H1 (cell line): ENCODE data around the gene TNNC1. TPM values are rescaled to one million over a fixed set of nuclear protein-coding genes. Genes with fewer than 3 reads are reported as not detected.

Experiments used
- CEBPB ChIP-seq: IDR thresholded peaks from 2 replicates; pipeline ENCODE4 v1.6.1; 2012; ENCODE audit warnings: low read depth, low read length
- PHF8 ChIP-seq: fragments of 200-600 bp; sonication (generic); conservative IDR thresholded peaks from 2 replicates; pipeline ENCODE4 v1.7.1; 2012; ENCODE audit warnings: low read depth, mild to moderate bottlenecking, inconsistent platforms, low read length, moderate library complexity
- RBBP5 ChIP-seq: IDR thresholded peaks from 2 replicates; pipeline ENCODE4 v1.7.1; 2012; ENCODE audit warnings: low read depth, mild to moderate bottlenecking, inconsistent platforms, low read length, moderate library complexity, borderline replicate concordance
- RNF2 ChIP-seq: fragments of 200-900, 300-1000 bp; sonication (generic); IDR thresholded peaks from 2 replicates; pipeline ENCODE4 v1.7.1; 2016; ENCODE audit warnings: borderline replicate concordance, low read depth, mild to moderate bottlenecking, antibody characterized with exemption, low read length; ENCODE audit not compliant: poor library complexity, severe bottlenecking; ENCODE audit errors: missing control alignments
- ZNF274 ChIP-seq: IDR thresholded peaks from 2 replicates; pipeline ENCODE4 v1.7.0; 2012; ENCODE audit warnings: low read length, borderline replicate concordance; ENCODE audit errors: extremely low read depth
- polyA plus RNA-seq, 7 experiments: library from polyadenylated mRNA; depleted of rRNA in 3 of 7; stranded (reverse) in 5 of 7; unstranded in 2 of 7; fragments of >200 nt in 5 of 7; fragments of 200-250 nt in 2 of 7; gene quantifications; 1 replicate in 5 of 7; 2 replicates in 1 of 7; 4 replicates in 1 of 7; pipeline versions ENCODE4 v1.2.1 to v1.2.3, GENCODE V29; 2011 to 2013; ENCODE audit warnings: missing spikeins in 2 of 7, mixed read lengths in 2 of 7
- total RNA-seq: library from RNA; stranded (reverse); fragmentation: NEBNext Ultra II Directional; extraction: Animal tissue kit (Norgen Biotek cat#: 25700); gene quantifications from 2 replicates; pipeline ENCODE4 v1.2.1, GENCODE V29; 2021

TNNC1 gene
- total and polyA plus RNA-seq, 2 of the 8 experiments (the other 6 are each of a cell fraction or from before 2014, with no cell fraction given), result 5.8 to 16.4 TPM

DNA sequence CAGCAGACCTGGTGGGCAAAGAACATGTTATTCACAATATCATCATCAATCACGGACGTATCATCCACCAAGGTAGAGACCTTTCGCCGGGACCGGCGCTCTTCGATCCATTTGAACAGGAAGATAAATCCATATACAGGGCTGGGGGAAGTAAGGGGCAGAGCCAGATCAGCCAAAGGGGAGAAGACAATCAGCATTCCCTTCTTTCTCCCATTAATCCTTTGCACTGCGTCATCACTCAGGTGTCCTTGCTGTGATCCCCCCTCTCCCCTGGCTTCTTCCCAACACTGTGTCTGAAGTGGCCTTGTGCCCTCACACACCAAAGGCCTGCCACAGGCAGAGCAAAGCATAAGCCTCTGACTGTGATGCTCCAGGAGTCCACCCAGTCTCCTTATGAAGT is 45.4 kb downstream of the TNNC1 start (continued):
- TF ChIP-seq ZNF274 (no peak), PHF8 (no peak), RNF2 (no peak), CEBPB (no peak), RBBP5 (no peak)
- TF ChIP-seq, all 59 proteins: peak for 0
